Hindlimb muscle (tissue), 1 donor: ENCODE results near the gene DNM3. TPM values are rescaled to one million over a fixed set of nuclear protein-coding genes. Genes with fewer than 3 reads are reported as not detected.

Experiments
- DNase-seq: peaks from one replicate; pipeline ENCODE4 v3.0.0-alpha.2; 2013
- polyA plus RNA-seq: library from polyadenylated mRNA; unstranded; fragments of 120-200 nt; gene quantifications from one replicate; pipeline ENCODE4 v1.2.1, GENCODE V29; 2013; ENCODE audit not compliant: insufficient read length

The DNM3 gene
- polyA plus RNA-seq, 1 donor, result 1.9 TPM

- no peak for DNase-seq
Observed at GRCh38 chr1:171871848-171872247, 30.6 kb downstream of the DNM3 start.

GRCh38 chr1:171872430-171872829 lies 31.1 kb downstream of the DNM3 start:
- no peak for DNase-seq

- DNase-seq, result no peak
Observed at GRCh38 chr1:171873664-171874063, 32.4 kb downstream of the DNM3 start.

GRCh38 chr1:171877701-171878100 lies 36.4 kb downstream of the DNM3 start:
- DNase-seq, result no peak

GRCh38 chr1:171879556-171879955 lies 38.3 kb downstream of the DNM3 start:
- DNase-seq, result no peak

GRCh38 chr1:171881442-171881841 lies 40.1 kb downstream of the DNM3 start:
- DNase-seq, result no peak

- DNase-seq, result no peak
Observed at GRCh38 chr1:171883849-171884248, 42.6 kb downstream of the DNM3 start.

GRCh38 chr1:171884475-171884874 lies 43.2 kb downstream of the DNM3 start:
- no peak for DNase-seq

GRCh38 chr1:171890131-171890530 lies 48.8 kb downstream of the DNM3 start:
- no peak for DNase-seq

GRCh38 chr1:171896936-171897703 lies 55.8 kb downstream of the DNM3 start:
- no peak for DNase-seq

GRCh38 chr1:171898941-171899340 lies 57.6 kb downstream of the DNM3 start:
- no peak for DNase-seq

- DNase-seq, result no peak
Observed at GRCh38 chr1:171899838-171900237, 58.5 kb downstream of the DNM3 start.

GRCh38 chr1:171901245-171901644 lies 59.9 kb downstream of the DNM3 start:
- no peak for DNase-seq

GRCh38 chr1:171902527-171902926 lies 61.2 kb downstream of the DNM3 start:
- DNase-seq, result no peak

- DNase-seq, result no peak
Observed at GRCh38 chr1:171904778-171905450, 63.6 kb downstream of the DNM3 start.

GRCh38 chr1:171909711-171910110 lies 68.4 kb downstream of the DNM3 start:
- DNase-seq, result no peak

- no peak for DNase-seq
Observed at GRCh38 chr1:171910786-171911185, 69.5 kb downstream of the DNM3 start.

- no peak for DNase-seq
Observed at GRCh38 chr1:171911506-171911905, 70.2 kb downstream of the DNM3 start.

- DNase-seq, result peak; percentile 18
Observed at GRCh38 chr1:171912509-171913175, 71.3 kb downstream of the DNM3 start.

- DNase-seq, result no peak
Observed at GRCh38 chr1:171913385-171913784, 72.1 kb downstream of the DNM3 start.

- no peak for DNase-seq
Observed at GRCh38 chr1:171916315-171916771, 75.0 kb downstream of the DNM3 start.

GRCh38 chr1:171917331-171917730 lies 76.0 kb downstream of the DNM3 start:
- no peak for DNase-seq
